NCI-H1436 treated with DMSO at 0.1 percent for 48 hours (cell line): ENCODE measurements around the gene GPS1.
A peak's percentile ranks its signal among the peaks of the same experiment; 100 is the strongest.

ENCODE experiments used
- DNase-seq: peaks from one replicate; lab custom pipeline; 2025; lab: John Stamatoyannopoulos, UW

The GPS1 gene

DNA sequence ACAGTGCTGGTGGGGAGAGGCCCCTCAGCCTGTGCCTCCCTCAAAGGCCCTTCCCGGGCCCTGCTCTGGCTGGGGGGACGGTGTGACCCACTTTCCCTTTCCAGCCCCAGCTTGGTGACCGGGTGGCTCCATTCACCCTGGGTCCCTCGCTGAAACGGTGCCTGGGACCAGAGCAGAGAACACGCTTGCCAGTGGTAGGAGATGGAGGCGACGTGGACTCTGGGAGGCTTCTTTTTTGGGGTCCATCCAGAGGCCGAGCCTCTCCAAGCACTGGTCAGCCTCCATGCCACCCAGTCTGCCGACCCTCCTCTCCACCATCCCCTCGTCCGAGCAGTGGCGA, 36.8 kb upstream of the GPS1 start:
- DNase-seq = no peak

- no peak for DNase-seq
Measured at GRCh38 chr17:82015311-82015971, 36.3 kb upstream of the GPS1 start.

- DNase-seq = no peak
Measured at GRCh38 chr17:82016061-82016874, 35.4 kb upstream of the GPS1 start.

DNA sequence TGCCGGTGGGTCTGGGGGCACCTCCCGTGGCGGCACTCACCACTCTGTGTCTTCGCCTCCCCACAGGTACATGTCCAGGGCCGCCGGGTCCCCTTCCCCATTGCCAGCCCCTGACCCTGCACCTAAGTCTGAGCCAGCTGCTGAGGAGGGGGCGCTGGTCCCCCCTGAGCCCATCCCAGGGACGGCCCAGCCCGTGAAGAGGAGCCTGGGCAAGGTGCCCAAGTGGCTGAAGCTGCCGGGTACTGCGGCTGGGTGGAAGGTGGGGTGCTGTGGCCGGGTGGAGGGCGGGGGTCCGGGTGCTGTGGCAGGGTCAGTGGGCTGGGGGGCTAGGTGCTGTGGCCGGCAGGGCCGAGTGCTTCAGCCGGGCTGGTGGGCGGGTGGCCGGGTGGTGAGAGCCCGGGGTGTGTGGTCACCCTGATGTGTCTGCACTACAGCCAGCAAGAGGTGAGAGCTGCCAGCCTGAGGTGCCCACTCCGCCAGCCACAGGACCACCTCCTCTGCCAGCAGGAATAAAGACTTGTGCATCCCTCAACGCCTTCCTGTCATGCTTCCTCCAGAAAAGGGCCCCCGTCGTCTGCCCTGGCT, 34.7 kb upstream of the GPS1 start:
- DNase-seq = no peak

DNA sequence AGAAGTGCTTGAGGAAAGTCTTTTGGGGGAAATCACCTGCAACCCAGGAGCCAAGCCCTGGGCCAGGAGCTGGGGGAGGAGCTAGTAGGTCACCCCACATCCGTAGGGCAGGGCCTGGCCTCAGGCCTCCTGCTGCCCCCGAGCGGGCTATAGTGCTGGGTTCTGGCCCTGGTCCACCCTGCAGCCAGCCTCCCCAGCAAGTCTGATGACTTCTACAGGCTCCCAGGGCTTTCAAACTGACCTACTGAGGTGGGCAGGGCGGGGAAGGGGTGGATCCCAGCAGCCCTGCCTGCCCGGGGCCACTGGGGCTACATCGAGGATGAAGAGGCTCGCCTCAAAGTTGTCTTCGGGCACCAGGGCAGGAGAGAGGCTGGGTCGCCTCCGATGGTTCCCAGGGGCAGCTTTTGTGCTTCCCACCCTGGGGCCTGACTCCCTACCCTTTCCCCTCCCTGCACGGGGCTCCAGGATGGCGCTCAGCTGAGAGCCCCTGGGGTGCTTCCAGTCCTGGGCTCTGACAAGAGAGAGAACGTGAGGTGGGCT, 34.0 kb upstream of the GPS1 start:
- DNase-seq = no peak

- no peak for DNase-seq
Measured at GRCh38 chr17:82018152-82018988, 33.3 kb upstream of the GPS1 start.

DNA sequence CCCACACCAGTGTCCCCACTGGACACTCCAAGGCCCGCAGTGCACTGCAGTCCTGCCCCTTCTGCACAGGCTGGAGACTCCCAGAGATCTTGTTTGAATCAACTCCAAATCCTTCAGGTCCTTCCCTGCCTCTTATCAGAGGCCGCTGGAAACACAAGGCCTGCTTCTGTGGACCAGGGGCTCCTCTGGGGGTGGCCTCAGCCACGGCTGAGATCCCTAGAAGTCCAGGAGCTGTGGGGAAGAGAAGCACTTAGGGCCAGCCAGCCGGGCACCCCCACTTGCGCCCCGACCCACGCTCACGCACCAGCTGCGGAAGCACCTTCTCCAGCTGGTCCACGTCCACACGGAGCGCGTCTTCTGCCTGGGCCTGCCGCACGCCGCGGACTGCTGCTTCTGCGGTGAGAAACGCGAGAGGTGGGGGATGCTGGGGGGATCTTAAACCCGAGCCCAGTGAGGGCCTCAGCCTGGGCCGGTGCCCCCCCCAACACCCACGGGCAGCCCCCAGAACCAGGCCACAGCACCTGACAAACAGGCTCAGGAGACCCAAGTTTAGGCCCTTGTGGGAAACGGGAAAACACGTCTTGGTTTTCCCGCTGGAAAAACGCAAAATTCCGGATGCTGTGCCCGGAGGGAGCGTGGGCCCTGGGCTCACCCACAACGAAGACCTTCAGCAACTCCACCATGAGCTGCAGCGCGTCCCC, 32.6 kb upstream of the GPS1 start:
- DNase-seq = no peak

DNA sequence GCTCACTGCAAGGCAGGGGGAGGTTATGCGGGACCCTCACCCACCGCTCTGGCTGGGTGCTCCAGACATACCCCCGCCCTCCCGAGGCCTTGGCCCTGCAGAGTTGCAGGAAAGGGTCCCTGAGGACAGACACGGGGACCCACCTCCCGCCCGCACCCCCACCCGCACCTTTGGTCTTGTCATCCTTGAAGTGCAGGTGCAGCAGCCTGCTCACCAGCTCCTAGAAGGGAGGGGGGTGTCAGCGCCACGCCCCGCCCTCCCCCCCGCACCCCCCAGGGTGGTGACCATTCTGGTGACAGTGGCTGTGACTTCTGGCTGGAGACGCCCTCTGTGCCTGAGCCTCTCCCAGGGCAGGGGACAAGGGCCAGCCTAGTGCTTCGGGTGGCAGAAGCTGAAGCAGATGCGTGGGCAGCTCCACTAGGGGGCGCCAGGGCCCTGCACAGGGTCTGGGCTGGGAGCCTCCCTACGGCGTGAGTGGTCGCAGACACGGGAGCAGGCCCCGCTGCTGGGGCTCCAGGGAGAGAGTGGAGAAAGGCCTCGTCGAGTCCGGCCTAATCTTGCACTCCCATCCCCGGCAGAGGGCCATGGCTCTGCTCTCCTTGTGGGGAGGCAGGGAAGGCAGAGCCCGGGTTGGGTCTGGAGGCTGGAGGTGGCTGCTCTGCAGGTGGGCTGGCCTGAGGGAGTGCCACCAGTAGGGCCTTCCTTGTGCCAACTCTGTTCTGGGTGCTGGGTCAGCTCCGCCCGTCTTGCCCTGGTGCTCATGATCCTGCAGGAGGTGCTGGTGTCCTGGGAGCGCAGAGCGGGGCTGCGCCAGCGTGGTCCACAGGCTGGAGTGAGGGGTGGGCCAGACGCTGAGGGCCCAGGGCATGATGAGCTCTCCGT, 31.8 kb upstream of the GPS1 start:
- no peak for DNase-seq

- no peak for DNase-seq
Measured at GRCh38 chr17:82020572-82021106, 31.1 kb upstream of the GPS1 start.

- no peak for DNase-seq
Measured at GRCh38 chr17:82021107-82021899, 30.4 kb upstream of the GPS1 start.

DNA sequence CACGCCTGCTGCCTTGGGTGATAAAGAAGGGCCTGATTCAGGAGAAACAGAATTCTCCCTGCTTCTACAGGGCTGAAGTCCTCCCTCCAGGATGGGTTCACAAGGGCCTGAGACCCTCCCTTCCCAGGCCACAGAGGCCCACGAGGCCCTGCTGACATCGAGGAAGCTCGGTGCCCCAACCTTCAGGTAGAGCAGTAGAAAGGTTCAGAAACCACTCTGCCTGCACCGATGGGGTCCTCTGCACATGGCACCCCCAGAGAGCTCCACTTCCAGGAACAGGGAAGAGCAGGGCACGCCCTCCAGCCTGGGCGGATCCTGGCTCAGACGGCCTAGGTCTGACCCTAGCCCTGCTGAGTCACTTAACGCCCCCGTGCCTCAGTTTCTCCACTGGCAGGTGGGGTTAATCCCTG, 29.8 kb upstream of the GPS1 start:
- DNase-seq = no peak

- no peak for DNase-seq
Measured at GRCh38 chr17:82022310-82022980, 29.3 kb upstream of the GPS1 start, which contains the start of gene CENPX. CENPX (minus strand) TSS chr17:82022878; CDS start chr17:82022861, 17 bp downstream.

DNA sequence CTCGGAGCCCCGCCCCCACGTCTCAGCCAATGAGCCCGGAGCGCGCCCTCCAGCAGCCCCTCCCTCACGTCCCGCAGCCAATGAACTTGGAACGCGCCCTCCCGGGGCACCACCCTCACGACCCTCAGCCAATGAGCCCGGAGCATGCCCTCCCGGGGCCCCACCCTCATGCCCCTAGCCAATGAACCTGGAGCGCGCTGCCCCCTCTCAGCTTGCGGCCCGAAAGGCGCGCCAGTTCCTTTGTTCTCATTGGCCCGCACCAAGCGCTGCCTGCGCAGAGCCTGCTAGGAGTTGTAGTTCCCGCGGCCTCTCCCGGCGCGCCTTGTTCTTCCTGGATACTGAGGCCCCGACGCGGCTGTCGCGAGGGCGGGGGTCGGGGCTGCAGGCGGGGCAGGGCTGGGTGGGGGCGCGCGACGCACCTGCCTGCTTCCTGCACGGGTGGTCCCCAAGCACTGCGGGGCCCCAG, 28.7 kb upstream of the GPS1 start, which contains the start of gene LRRC45:
Gene LRRC45, plus strand, starts transcription at position 325 of the 466 bp plus-strand sequence. CDS start 339 bp downstream, outside the sequence.
- peak; percentile 99 for DNase-seq

- no peak for DNase-seq
Measured at GRCh38 chr17:82023447-82024241, 28.1 kb upstream of the GPS1 start.

DNA sequence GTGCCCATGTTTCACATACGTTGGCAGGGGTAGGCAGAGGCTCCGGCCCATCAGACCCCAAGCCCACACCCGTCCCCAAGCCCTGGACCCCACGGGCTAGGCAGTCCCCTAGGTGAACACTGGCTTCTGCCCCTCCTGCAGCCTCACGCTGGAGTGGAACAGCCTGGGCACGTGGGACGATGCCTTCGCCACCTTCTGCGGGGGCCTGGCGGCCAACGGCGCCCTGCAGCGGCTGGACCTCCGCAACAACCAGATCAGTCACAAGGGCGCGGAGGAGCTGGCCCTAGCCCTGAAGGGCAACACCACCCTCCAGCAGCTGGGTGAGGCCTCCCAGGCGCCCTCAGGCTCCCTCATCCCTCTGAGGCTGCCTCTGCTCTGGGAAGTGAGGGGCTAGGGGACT, 26.8 kb upstream of the GPS1 start:
- DNase-seq = no peak

- no peak for DNase-seq
Measured at GRCh38 chr17:82025401-82026107, 26.1 kb upstream of the GPS1 start.

DNA sequence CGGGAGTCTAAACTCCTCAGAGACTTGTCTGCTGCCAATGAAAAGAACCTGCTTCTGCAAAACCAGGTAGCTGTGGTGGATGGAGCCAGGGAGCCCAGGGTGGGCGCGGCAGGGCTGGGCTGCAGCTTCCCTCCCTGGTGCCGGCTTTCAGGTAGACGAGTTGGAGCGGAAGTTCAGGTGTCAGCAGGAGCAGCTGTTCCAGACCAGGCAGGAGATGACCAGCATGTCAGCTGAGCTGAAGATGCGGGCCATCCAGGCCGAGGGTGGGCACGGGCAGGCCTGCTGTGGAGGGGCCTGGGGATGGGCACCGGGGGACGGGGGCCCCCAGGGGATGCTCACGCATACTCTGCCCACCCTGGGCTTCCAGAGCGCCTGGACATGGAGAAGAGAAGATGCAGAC, 23.5 kb upstream of the GPS1 start:
- no peak for DNase-seq
